ENCODE data around the gene ABCD4.
"Not testable (repeated sequence)": the region's sequence is repeated elsewhere in the genome, so short reads cannot be mapped to it uniquely, and the experiment has no call there.

ABCD4 gene

GRCh38 chr14:74302634-74303569 lies at the start of gene ABCD4:
Gene ABCD4, minus strand, starts transcription at chr14:74302934. Its CDS starts 22 bp downstream, at chr14:74302912.
- DNase-seq: peak; percentile 78

- DNase-seq: no peak
These were observed 48.2 kb upstream of the ABCD4 start for GRCh38 chr14:74350928-74351323.

- no peak for DNase-seq
These were observed 47.6 kb upstream of the ABCD4 start for GRCh38 chr14:74350211-74350927.

- no peak for DNase-seq
These were observed 47.0 kb upstream of the ABCD4 start for GRCh38 chr14:74349757-74350156.

- DNase-seq: no peak
These were observed 46.2 kb upstream of the ABCD4 start for GRCh38 chr14:74348735-74349463.

GRCh38 chr14:74348241-74348734 lies 45.6 kb upstream of the ABCD4 start, which contains the start of gene VRTN:
Gene VRTN, plus strand, starts transcription at chr14:74348471. Its CDS starts 8,313 bp downstream, at chr14:74356784.
- DNase-seq: no peak

- DNase-seq: no peak
These were observed 45.0 kb upstream of the ABCD4 start for GRCh38 chr14:74347795-74348100.

GRCh38 chr14:74347097-74347794 lies 44.5 kb upstream of the ABCD4 start:
- DNase-seq: no peak

GRCh38 chr14:74346341-74346740 lies 43.6 kb upstream of the ABCD4 start:
- no peak for DNase-seq

GRCh38 chr14:74333909-74334308 lies 31.2 kb upstream of the ABCD4 start:
- no peak for DNase-seq

- DNase-seq: not testable (repeated sequence)
These were observed 27.3 kb upstream of the ABCD4 start for GRCh38 chr14:74329950-74330552.

- DNase-seq: no peak
These were observed 23.8 kb upstream of the ABCD4 start for GRCh38 chr14:74326369-74327152.

GRCh38 chr14:74325446-74325845 lies 22.7 kb upstream of the ABCD4 start:
- no peak for DNase-seq

GRCh38 chr14:74324931-74325361 lies 22.2 kb upstream of the ABCD4 start:
- DNase-seq: no peak

GRCh38 chr14:74314576-74314975 lies 11.8 kb upstream of the ABCD4 start:
- DNase-seq: no peak

GRCh38 chr14:74313601-74314000 lies 10.9 kb upstream of the ABCD4 start:
- DNase-seq: no peak

GRCh38 chr14:74312161-74312560 lies 9.4 kb upstream of the ABCD4 start:
- no peak for DNase-seq

- DNase-seq: no peak
These were observed 6.6 kb upstream of the ABCD4 start for GRCh38 chr14:74309125-74310022.

GRCh38 chr14:74308695-74309094 lies 6.0 kb upstream of the ABCD4 start:
- no peak for DNase-seq

- peak; percentile 11 for DNase-seq
These were observed 544 bp downstream of the ABCD4 start for GRCh38 chr14:74302152-74302628.
